CD4-positive, alpha-beta T cell (primary cell): ENCODE data around the gene SAMMSON. TPM values are rescaled to one million over a fixed set of nuclear protein-coding genes. Genes with fewer than 3 reads are reported as not detected.

Source experiments
- ATAC-seq: fragments of 200-7000 bp; cut with Tn5 transposase; one replicate; pipeline ENCODE4 v1.10.0; 2022; ENCODE audit warnings: mild to moderate bottlenecking; ENCODE audit not compliant: poor library complexity
- CTCF ChIA-PET: fragments of 350-600 bp; sonication (Branson Sonifier 250); formaldehyde crosslinking; loops from one replicate; lab custom pipeline; 2021; ENCODE audit warnings: antibody characterized with exemption, inconsistent platforms; lab: Charles Lee
- POLR2A ChIA-PET: fragments of 350-600 bp; sonication (Branson Sonifier 250); formaldehyde crosslinking; loops from one replicate; lab custom pipeline; 2021; ENCODE audit warnings: antibody characterized with exemption, inconsistent platforms; lab: Charles Lee
- DNase-seq, 14 experiments: peaks; one replicate each; pipeline ENCODE4 v3.0.0-alpha.2; 2013 to 2020; ENCODE audit warnings: mixed read lengths in 2 of 14
- H3K27ac ChIP-seq, 2 donors: one replicate each; pipeline versions ENCODE4 v1.5.1 to v1.7.0; 2013; ENCODE audit warnings: low read length in 2 of 2, low read depth in 1 of 2, mild to moderate bottlenecking in 1 of 2
- H3K27me3 ChIP-seq, 2 experiments: 1 replicate in 1 of 2; 2 replicates in 1 of 2; pipeline versions ENCODE4 v1.6.1 to v1.7.0; 2013; ENCODE audit warnings: low read length in 2 of 2, control low read depth in 1 of 2, mild to moderate bottlenecking in 1 of 2, moderate library complexity in 1 of 2; ENCODE audit not compliant: insufficient read depth in 2 of 2, control insufficient read depth in 1 of 2
- H3K36me3 ChIP-seq: one replicate; pipeline ENCODE4 v1.6.1; 2013; ENCODE audit warnings: low read length, control low read depth; ENCODE audit not compliant: insufficient read depth
- H3K4me1 ChIP-seq: one replicate; pipeline ENCODE4 v1.6.1; 2013; ENCODE audit warnings: low read length, control low read depth; ENCODE audit not compliant: insufficient read depth
- H3K4me3 ChIP-seq: one replicate; pipeline ENCODE4 v1.5.1; 2013; ENCODE audit warnings: mild to moderate bottlenecking, low read length, moderate library complexity
- H3K9me3 ChIP-seq, 2 experiments: 1 replicate in 1 of 2; 2 replicates in 1 of 2; pipeline versions ENCODE4 v1.6.1 to v1.7.0; 2013; ENCODE audit warnings: low read length in 2 of 2, mild to moderate bottlenecking in 2 of 2, control low read depth in 1 of 2, moderate library complexity in 1 of 2; ENCODE audit not compliant: control insufficient read depth in 1 of 2, insufficient read depth in 1 of 2
- H3K27ac Mint-ChIP-seq: one replicate; pipeline ENCODE4 v1.8.0; 2020; ENCODE audit warnings: mixed read lengths
- H3K27me3 Mint-ChIP-seq: one replicate; pipeline ENCODE4 v1.8.0; 2021; ENCODE audit warnings: mixed read lengths
- H3K36me3 Mint-ChIP-seq: one replicate; pipeline ENCODE4 v1.8.0; 2021; ENCODE audit warnings: low read depth, mixed read lengths
- H3K4me1 Mint-ChIP-seq: one replicate; pipeline ENCODE4 v1.8.0; 2021; ENCODE audit warnings: low read depth, mixed read lengths
- H3K4me3 Mint-ChIP-seq: one replicate; pipeline ENCODE4 v1.8.0; 2020; ENCODE audit warnings: mild to moderate bottlenecking, mixed read lengths
- H3K9me3 Mint-ChIP-seq: one replicate; pipeline ENCODE4 v1.8.0; 2020; ENCODE audit warnings: mixed read lengths
- intact Hi-C, 2 experiments: fragments of 100-400 bp; cut with DNase I in 1 of 2; cut with micrococcal nuclease in 1 of 2; formaldehyde crosslinking; loops; one replicate each; pipeline versions ENCODE4 v1.15.1 to v1.9.0; 2023 to 2025; cut with DNase I, micrococcal nuclease
- total RNA-seq, 174 experiments: library from RNA in 2 of 174; stranded (reverse) in 2 of 174; gene quantifications; one replicate each; pipeline ENCODE4 v1.2.3 and lab custom pipeline; 2021 to 2026
- TF ChIP-seq, protein P1 (sequence below): fragments of 200-600 bp; IDR thresholded peaks from one replicate; pipeline ENCODE4 v1.8.0; 2022; ENCODE audit warnings: antibody characterized with exemption, mild to moderate bottlenecking

The SAMMSON gene
- total RNA-seq, 2 experiments from 2014 or later = not detected

DNA sequence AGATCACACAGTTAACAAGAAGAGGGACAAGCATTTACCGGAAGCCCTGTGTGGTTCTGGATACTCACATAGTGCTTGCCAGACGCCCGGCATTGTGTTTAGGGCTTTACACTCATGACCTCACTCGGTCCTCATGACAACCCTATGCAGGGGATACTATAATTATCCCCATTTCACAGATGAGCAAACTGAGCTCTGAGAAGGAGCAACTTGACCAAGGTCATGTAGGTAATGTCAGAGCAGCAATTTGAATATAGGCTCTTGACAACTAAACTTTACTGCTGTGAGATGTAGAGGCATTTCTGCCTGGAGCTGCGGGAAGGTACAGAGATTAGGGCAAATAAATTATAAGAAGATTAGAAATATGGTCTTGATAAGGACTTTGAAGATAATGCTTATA, 70.0 kb downstream of the SAMMSON start:
- intact Hi-C loops = loop anchor here (5.0 to 10.0 kb wide), 3 partner anchors 1518 to 1615 kb away; no protein-coding TSS in a partner anchor
- Histone ChIP-seq H3K4me3 (no peak overlapping the region), H3K9me3 (no peaks in the 10 kb centered on the region), H3K36me3 (no peaks in the 10 kb centered on the region), H3K27me3 (peaks cover 6 to 20% of the 10 kb centered on the region in 2 experiments), H3K27ac (no peak overlapping the region), H3K4me1 (no peaks in the 10 kb centered on the region)
- TF ChIP-seq, protein P1, sequence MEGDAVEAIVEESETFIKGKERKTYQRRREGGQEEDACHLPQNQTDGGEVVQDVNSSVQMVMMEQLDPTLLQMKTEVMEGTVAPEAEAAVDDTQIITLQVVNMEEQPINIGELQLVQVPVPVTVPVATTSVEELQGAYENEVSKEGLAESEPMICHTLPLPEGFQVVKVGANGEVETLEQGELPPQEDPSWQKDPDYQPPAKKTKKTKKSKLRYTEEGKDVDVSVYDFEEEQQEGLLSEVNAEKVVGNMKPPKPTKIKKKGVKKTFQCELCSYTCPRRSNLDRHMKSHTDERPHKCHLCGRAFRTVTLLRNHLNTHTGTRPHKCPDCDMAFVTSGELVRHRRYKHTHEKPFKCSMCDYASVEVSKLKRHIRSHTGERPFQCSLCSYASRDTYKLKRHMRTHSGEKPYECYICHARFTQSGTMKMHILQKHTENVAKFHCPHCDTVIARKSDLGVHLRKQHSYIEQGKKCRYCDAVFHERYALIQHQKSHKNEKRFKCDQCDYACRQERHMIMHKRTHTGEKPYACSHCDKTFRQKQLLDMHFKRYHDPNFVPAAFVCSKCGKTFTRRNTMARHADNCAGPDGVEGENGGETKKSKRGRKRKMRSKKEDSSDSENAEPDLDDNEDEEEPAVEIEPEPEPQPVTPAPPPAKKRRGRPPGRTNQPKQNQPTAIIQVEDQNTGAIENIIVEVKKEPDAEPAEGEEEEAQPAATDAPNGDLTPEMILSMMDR = no peak
- ChIA-PET POLR2A (no interaction called here), CTCF (no interaction called here)
- Mint-ChIP-seq H3K9me3 (no peaks in the 10 kb centered on the region), H3K4me3 (no peak overlapping the region), H3K4me1 (no peaks in the 10 kb centered on the region), H3K27me3 (peaks cover 34% of the 10 kb centered on the region), H3K36me3 (no peaks in the 10 kb centered on the region), H3K27ac (no peak overlapping the region)
- no peak for DNase-seq
- ATAC-seq = no peak

DNA sequence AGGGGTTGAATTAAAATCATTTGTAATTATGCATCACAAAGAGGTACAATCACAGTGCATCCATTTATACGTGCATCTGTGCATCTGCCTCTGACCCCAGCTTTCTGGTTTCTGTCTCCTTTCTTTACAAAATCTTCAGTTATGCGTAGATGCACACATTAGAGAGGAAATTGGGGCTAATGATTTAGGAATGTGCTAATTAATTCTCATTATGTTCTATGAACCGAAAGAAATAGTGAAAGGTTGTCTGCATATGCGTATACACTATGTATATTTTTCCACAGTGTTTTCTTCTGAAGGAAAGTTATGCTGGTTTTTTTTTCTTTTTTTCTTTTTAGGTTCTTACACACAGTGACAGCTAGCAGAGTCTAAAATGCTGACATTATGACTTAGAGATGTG, 71.6 kb downstream of the SAMMSON start:
- DNase-seq = no peak
- no peaks in the 10 kb centered on the region for H3K9me3 Mint-ChIP-seq
- TF ChIP-seq, protein P1 = no peak
- peaks cover 48% of the 10 kb centered on the region for H3K27me3 Mint-ChIP-seq
- H3K4me1 Mint-ChIP-seq = no peaks in the 10 kb centered on the region
- ChIA-PET POLR2A (no interaction called here), CTCF (interaction anchor here (1.3 kb wide), 1 partner anchor 11 kb away, joined by 4 read pairs; no protein-coding TSS in a partner anchor)
- H3K9me3 ChIP-seq = no peaks in the 10 kb centered on the region
- no peak overlapping the region for H3K4me3 Mint-ChIP-seq
- no peak overlapping the region for H3K27ac ChIP-seq
- H3K4me3 ChIP-seq = no peak overlapping the region
- H3K27me3 ChIP-seq = peaks cover 6 to 26% of the 10 kb centered on the region in 2 experiments
- H3K36me3 Mint-ChIP-seq = no peaks in the 10 kb centered on the region
- intact Hi-C loops = no loop called here
- no peaks in the 10 kb centered on the region for H3K4me1 ChIP-seq
- H3K36me3 ChIP-seq = no peaks in the 10 kb centered on the region
- ATAC-seq = no peak
- no peak overlapping the region for H3K27ac Mint-ChIP-seq

DNA sequence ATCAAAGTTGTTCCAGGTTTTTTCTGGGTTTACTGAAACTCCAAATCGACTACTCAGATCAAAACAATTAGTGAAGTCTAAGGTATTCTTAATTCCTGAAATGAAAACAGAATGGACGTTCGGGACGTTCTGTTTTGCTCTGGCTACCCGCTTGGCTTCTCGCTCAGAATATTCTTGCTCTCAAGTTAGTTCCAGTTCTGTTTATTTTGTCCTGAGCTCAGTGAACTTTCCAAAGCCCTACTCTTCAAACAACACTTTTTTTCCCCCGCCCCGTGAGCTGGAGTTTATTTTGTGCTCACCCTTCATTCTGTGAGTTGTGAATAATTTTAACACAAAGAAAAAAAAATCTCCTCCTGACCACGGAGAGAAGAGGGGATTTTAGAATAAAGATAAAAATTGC, 72.6 kb downstream of the SAMMSON start:
- Mint-ChIP-seq H3K27me3 (peaks cover 57% of the 10 kb centered on the region), H3K36me3 (no peaks in the 10 kb centered on the region), H3K9me3 (no peaks in the 10 kb centered on the region), H3K4me3 (no peak overlapping the region), H3K4me1 (no peaks in the 10 kb centered on the region), H3K27ac (no peak overlapping the region)
- TF ChIP-seq, protein P1 = no peak
- no peak overlapping the region for H3K27ac ChIP-seq
- H3K27me3 ChIP-seq = peaks cover 6 to 26% of the 10 kb centered on the region in 2 experiments
- ChIA-PET POLR2A (no interaction called here), CTCF (interaction anchor here (0.9 kb wide), 1 partner anchor 34 kb away, joined by 3 read pairs; no protein-coding TSS in a partner anchor)
- no peaks in the 10 kb centered on the region for H3K9me3 ChIP-seq
- intact Hi-C loops = no loop called here
- ATAC-seq = no peak
- H3K4me3 ChIP-seq = no peak overlapping the region
- no peaks in the 10 kb centered on the region for H3K4me1 ChIP-seq
- no peak for DNase-seq
- no peaks in the 10 kb centered on the region for H3K36me3 ChIP-seq
